HepG2 (cell line): Measurements from ENCODE around the gene NAA16. TPM values are rescaled to one million over a fixed set of nuclear protein-coding genes. Genes with fewer than 3 reads are reported as not detected.

ENCODE experiments used
- ATAC-seq: fragments of 200-7000 bp; cut with Tn5 transposase; 3 replicates; pipeline ENCODE4 v1.9.1; 2020; ENCODE audit warnings: mild to moderate bottlenecking, moderate library complexity
- BruUV-seq: library from RNA; stranded (reverse); fragments of 400-500 nt; replicated peaks from 2 replicates; lab custom pipeline; 2021; lab: Mats Ljungman, UMichigan
- CTCF ChIA-PET: fragments of 300-600 bp; formaldehyde crosslinking; extraction: SDS; loops from one replicate; lab custom pipeline; 2021; ENCODE audit warnings: low total read pairs, inconsistent platforms, low intra/inter-chr PET ratio; lab: Yijun Ruan, JAX
- POLR2A ChIA-PET: fragments of 350-600 bp; sonication (Branson Sonifier 250); formaldehyde crosslinking; loops from one replicate; lab custom pipeline; 2020; ENCODE audit warnings: antibody characterized with exemption, inconsistent platforms; lab: Yijun Ruan, JAX
- DNase-seq: peaks from one replicate; pipeline ENCODE4 v3.0.0-alpha.2; 2015; ENCODE audit warnings: low spot score
- FAIRE-seq: peaks from 3 replicates; lab custom pipeline; 2011; peaks lifted over from hg19 to GRCh38; lab: Jason Lieb, UNC
- H2AFZ ChIP-seq: one replicate; pipeline ENCODE4 v1.6.1; 2011; ENCODE audit warnings: low read length, inconsistent platforms
- H3K27ac ChIP-seq: fragments of 300-600 bp; 3 replicates; pipeline ENCODE4 v1.8.0; 2011; ENCODE audit warnings: mixed run types, mild to moderate bottlenecking, mixed read lengths, low read length, inconsistent platforms; ENCODE audit not compliant: insufficient read depth; ENCODE audit errors: extremely low read length
- H3K27me3 ChIP-seq, 2 experiments: fragments of 200-600 bp in 1 of 2; 2 replicates in 1 of 2; 3 replicates in 1 of 2; pipeline versions ENCODE4 v1.6.0 to v1.8.0; 2011; ENCODE audit warnings: low read length in 2 of 2, mild to moderate bottlenecking in 2 of 2, moderate library complexity in 2 of 2, inconsistent platforms in 1 of 2; ENCODE audit not compliant: insufficient read depth in 2 of 2, control insufficient read depth in 1 of 2
- H3K36me3 ChIP-seq, 2 experiments: fragments of 200-600 bp in 1 of 2; replicated peaks in 1 of 2; 2 replicates in 1 of 2; 3 replicates in 1 of 2; pipeline versions ENCODE4 v1.5.1 to v1.8.0; 2011; ENCODE audit warnings: low read length in 2 of 2, inconsistent platforms in 1 of 2; ENCODE audit not compliant: insufficient read depth in 2 of 2, control insufficient read depth in 1 of 2
- H3K4me1 ChIP-seq: 2 replicates; pipeline ENCODE4 v1.5.1; 2012; ENCODE audit warnings: low read length, inconsistent platforms; ENCODE audit not compliant: insufficient read depth
- H3K4me2 ChIP-seq: 2 replicates; pipeline ENCODE4 v1.6.0; 2011; ENCODE audit warnings: low read depth, low read length, inconsistent platforms
- H3K4me3 ChIP-seq, 3 experiments: fragments of 200-600 bp in 1 of 3; sonication (generic), shearing (Covaris generic) in 1 of 3; replicated peaks in 1 of 3; 2 replicates each; pipeline ENCODE4 v1.5.1; 2011 to 2016; ENCODE audit warnings: low read length in 3 of 3, inconsistent platforms in 2 of 3, low read depth in 2 of 3, mild to moderate bottlenecking in 2 of 3, control low read depth in 1 of 3, mixed read lengths in 1 of 3; ENCODE audit not compliant: insufficient read depth in 1 of 3
- H3K79me2 ChIP-seq: one replicate; pipeline ENCODE4 v1.6.1; 2011; ENCODE audit warnings: low read length, inconsistent platforms; ENCODE audit not compliant: insufficient read depth
- H3K9ac ChIP-seq: 2 replicates; pipeline ENCODE4 v1.6.0; 2011; ENCODE audit warnings: mild to moderate bottlenecking, low read depth, low read length, inconsistent platforms; ENCODE audit not compliant: insufficient read depth
- H3K9me3 ChIP-seq: 2 replicates; pipeline ENCODE4 v1.5.1; 2012; ENCODE audit warnings: mild to moderate bottlenecking, low read length
- H4K20me1 ChIP-seq: 2 replicates; pipeline ENCODE4 v1.6.0; 2011; ENCODE audit warnings: inconsistent platforms, mild to moderate bottlenecking, low read length, moderate library complexity; ENCODE audit not compliant: insufficient read depth
- CCDC6 ChIP-seq: sonication (generic); formaldehyde crosslinking; IDR thresholded peaks from 2 replicates; pipeline ENCODE4 v1.8.1; 2022; ENCODE audit warnings: mild to moderate bottlenecking, missing genetic modification reagents, moderate library complexity
- JUN ChIP-seq: sonication (generic); formaldehyde crosslinking; IDR thresholded peaks from 2 replicates; pipeline ENCODE4 v1.4.0; 2020; ENCODE audit warnings: mild to moderate bottlenecking, missing genetic modification reagents
- MIER3 ChIP-seq: IDR thresholded peaks from 2 replicates; pipeline ENCODE4 v1.6.1; 2016; ENCODE audit warnings: missing compliant biosample characterization, borderline replicate concordance
- NR2F1 ChIP-seq, 2 experiments: fragments of 450-650 bp in 1 of 2; formaldehyde crosslinking in 1 of 2; IDR thresholded peaks; 2 replicates each; pipeline versions ENCODE4 v1.5.0 to v1.6.1; 2016 to 2020; ENCODE audit warnings: mild to moderate bottlenecking in 1 of 2, missing compliant biosample characterization in 1 of 2, missing genetic modification reagents in 1 of 2, moderate library complexity in 1 of 2
- NR2F6 ChIP-seq, 2 experiments: IDR thresholded peaks; 2 replicates each; pipeline ENCODE4 v1.6.1; 2016; ENCODE audit warnings: antibody characterized with exemption in 1 of 2, mild to moderate bottlenecking in 1 of 2
- PHF21A ChIP-seq: sonication (generic); formaldehyde crosslinking; IDR thresholded peaks from 2 replicates; pipeline ENCODE4 v1.5.0; 2020; ENCODE audit warnings: mild to moderate bottlenecking, missing genetic modification reagents
- SAP130 ChIP-seq: IDR thresholded peaks from 2 replicates; pipeline ENCODE4 v1.6.1; 2016; ENCODE audit warnings: low read depth
- ZC3H13 ChIP-seq: sonication (generic); formaldehyde crosslinking; IDR thresholded peaks from 2 replicates; pipeline ENCODE4 v1.8.1; 2023; ENCODE audit warnings: mild to moderate bottlenecking, missing genetic modification reagents, moderate library complexity
- ZKSCAN8 ChIP-seq: IDR thresholded peaks from 2 replicates; pipeline ENCODE4 v1.6.1; 2016; ENCODE audit warnings: borderline replicate concordance, missing genetic modification reagents, missing compliant biosample characterization
- ZNF121 ChIP-seq: sonication (generic); formaldehyde crosslinking; IDR thresholded peaks from 2 replicates; pipeline ENCODE4 v1.5.0; 2020; ENCODE audit warnings: mild to moderate bottlenecking, missing genetic modification reagents
- ZNF317 ChIP-seq: sonication (generic); formaldehyde crosslinking; IDR thresholded peaks from 2 replicates; pipeline ENCODE4 v1.5.0; 2020; ENCODE audit warnings: mild to moderate bottlenecking, missing genetic modification reagents
- ZNF598 ChIP-seq: sonication (generic); formaldehyde crosslinking; IDR thresholded peaks from 2 replicates; pipeline ENCODE4 v1.5.1; 2020; ENCODE audit warnings: mild to moderate bottlenecking, missing genetic modification reagents, borderline replicate concordance
- ZNF672 ChIP-seq: sonication (generic); formaldehyde crosslinking; IDR thresholded peaks from 2 replicates; pipeline ENCODE4 v1.8.1; 2022; ENCODE audit warnings: missing genetic modification reagents
- ZNF720 ChIP-seq: sonication (generic); formaldehyde crosslinking; IDR thresholded peaks from 2 replicates; pipeline ENCODE4 v1.4.0; 2020; ENCODE audit warnings: missing genetic modification reagents
- ZNF775 ChIP-seq: sonication (generic); formaldehyde crosslinking; IDR thresholded peaks from 2 replicates; pipeline ENCODE4 v1.4.0; 2020; ENCODE audit warnings: missing genetic modification reagents, mild to moderate bottlenecking, moderate library complexity, borderline replicate concordance
- ZNF780A ChIP-seq: sonication (generic); formaldehyde crosslinking; IDR thresholded peaks from 2 replicates; pipeline ENCODE4 v1.8.0; 2022; ENCODE audit warnings: mild to moderate bottlenecking, missing genetic modification reagents, moderate library complexity
- ZNF850 ChIP-seq: sonication (generic); formaldehyde crosslinking; conservative IDR thresholded peaks from 2 replicates; pipeline ENCODE4 v1.9.0; 2021; ENCODE audit warnings: mild to moderate bottlenecking, missing genetic modification reagents
- WGBS: methylation state at CpG from one replicate; pipeline ENCODE4 v1.1.6; 2017; ENCODE audit warnings: low lambda C conversion rate; 5-methylcytosine and 5-hydroxymethylcytosine counted together
- in situ Hi-C: cut with HindIII; loops from 2 replicates; pipeline ENCODE4 v1.10.0; 2017; ENCODE audit warnings: low pct_unique_long_range_greater_than_20kb; ENCODE audit not compliant: extremely low pct_ligation_motif_present
- intact Hi-C: fragments of 100-400 bp; cut with micrococcal nuclease; formaldehyde crosslinking; loops from one replicate; pipeline ENCODE4 v1.10.0; 2022; ENCODE audit not compliant: unreplicated experiment
- polyA plus RNA-seq, 8 experiments: library from polyadenylated mRNA; depleted of rRNA in 3 of 8; stranded (reverse) in 7 of 8; unstranded in 1 of 8; fragments of >200 nt; fragmentation: Illumina TruSeq in 4 of 8; extraction: Trizol in 4 of 8; gene quantifications; 2 replicates each; pipeline versions ENCODE4 v1.2.1 to v1.2.3, GENCODE V29; 2011 to 2016; ENCODE audit warnings: low read depth in 4 of 8, missing spikeins in 1 of 8, mixed read lengths in 1 of 8; ENCODE audit not compliant: insufficient read depth in 1 of 8
- total RNA-seq, 5 experiments: library from RNA; depleted of rRNA; stranded (reverse); fragments of >200 nt; fragmentation: Illumina TruSeq; extraction: Trizol; gene quantifications; 2 replicates each; pipeline ENCODE4 v1.2.3, GENCODE V29; 2016; ENCODE audit warnings: low read depth in 1 of 5
- TF ChIP-seq, protein P1 (sequence below): sonication (generic); formaldehyde crosslinking; IDR thresholded peaks from 2 replicates; pipeline ENCODE4 v1.4.0; 2020; ENCODE audit warnings: mild to moderate bottlenecking, missing genetic modification reagents
- TF ChIP-seq, protein P2 (sequence below): sonication (generic); formaldehyde crosslinking; IDR thresholded peaks from 2 replicates; pipeline ENCODE4; 2020; ENCODE audit warnings: missing genetic modification reagents, mild to moderate bottlenecking, borderline replicate concordance

Gene NAA16
- total and polyA plus RNA-seq, 2 of the 13 experiments (the other 11 are each of a cell fraction or from before 2014, with no cell fraction given), result 9.2 to 15.1 TPM

DNA sequence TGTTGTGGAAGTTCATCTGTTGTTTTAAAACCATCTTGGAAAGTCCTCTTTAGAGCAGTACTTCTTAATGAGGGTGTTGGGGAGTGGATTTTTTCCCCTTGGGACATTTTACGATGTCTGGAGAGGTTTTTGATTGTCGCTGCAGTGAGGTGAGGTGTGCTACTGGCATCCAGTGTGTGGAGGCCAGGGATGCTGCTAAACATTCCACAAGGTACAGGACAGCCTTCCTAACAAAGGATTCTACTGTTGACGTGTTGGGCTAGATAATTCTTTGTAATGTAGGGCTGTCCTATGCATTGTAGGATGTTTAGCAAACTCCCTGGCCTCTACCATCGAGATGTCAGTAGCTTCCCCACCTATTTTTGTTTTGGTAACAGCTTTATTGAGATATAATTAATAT is 33.3 kb downstream of the NAA16 start (continued):
- TF ChIP-seq, protein P1, sequence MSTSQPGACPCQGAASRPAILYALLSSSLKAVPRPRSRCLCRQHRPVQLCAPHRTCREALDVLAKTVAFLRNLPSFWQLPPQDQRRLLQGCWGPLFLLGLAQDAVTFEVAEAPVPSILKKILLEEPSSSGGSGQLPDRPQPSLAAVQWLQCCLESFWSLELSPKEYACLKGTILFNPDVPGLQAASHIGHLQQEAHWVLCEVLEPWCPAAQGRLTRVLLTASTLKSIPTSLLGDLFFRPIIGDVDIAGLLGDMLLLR (CRISPR knock-in tag), result no peak
- no peak for TF ChIP-seq ZNF780A (CRISPR knock-in tag)
- no peak for TF ChIP-seq ZNF775
- TF ChIP-seq ZNF850, result no peak
- TF ChIP-seq ZNF672, result no peak
- no peak for TF ChIP-seq PHF21A (CRISPR knock-in tag)
- TF ChIP-seq, protein P2, sequence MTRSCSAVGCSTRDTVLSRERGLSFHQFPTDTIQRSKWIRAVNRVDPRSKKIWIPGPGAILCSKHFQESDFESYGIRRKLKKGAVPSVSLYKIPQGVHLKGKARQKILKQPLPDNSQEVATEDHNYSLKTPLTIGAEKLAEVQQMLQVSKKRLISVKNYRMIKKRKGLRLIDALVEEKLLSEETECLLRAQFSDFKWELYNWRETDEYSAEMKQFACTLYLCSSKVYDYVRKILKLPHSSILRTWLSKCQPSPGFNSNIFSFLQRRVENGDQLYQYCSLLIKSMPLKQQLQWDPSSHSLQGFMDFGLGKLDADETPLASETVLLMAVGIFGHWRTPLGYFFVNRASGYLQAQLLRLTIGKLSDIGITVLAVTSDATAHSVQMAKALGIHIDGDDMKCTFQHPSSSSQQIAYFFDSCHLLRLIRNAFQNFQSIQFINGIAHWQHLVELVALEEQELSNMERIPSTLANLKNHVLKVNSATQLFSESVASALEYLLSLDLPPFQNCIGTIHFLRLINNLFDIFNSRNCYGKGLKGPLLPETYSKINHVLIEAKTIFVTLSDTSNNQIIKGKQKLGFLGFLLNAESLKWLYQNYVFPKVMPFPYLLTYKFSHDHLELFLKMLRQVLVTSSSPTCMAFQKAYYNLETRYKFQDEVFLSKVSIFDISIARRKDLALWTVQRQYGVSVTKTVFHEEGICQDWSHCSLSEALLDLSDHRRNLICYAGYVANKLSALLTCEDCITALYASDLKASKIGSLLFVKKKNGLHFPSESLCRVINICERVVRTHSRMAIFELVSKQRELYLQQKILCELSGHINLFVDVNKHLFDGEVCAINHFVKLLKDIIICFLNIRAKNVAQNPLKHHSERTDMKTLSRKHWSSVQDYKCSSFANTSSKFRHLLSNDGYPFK (CRISPR knock-in tag), result no peak
- no peak for TF ChIP-seq MIER3 (CRISPR knock-in tag)
- TF ChIP-seq ZNF598 (CRISPR knock-in tag), result no peak

DNA sequence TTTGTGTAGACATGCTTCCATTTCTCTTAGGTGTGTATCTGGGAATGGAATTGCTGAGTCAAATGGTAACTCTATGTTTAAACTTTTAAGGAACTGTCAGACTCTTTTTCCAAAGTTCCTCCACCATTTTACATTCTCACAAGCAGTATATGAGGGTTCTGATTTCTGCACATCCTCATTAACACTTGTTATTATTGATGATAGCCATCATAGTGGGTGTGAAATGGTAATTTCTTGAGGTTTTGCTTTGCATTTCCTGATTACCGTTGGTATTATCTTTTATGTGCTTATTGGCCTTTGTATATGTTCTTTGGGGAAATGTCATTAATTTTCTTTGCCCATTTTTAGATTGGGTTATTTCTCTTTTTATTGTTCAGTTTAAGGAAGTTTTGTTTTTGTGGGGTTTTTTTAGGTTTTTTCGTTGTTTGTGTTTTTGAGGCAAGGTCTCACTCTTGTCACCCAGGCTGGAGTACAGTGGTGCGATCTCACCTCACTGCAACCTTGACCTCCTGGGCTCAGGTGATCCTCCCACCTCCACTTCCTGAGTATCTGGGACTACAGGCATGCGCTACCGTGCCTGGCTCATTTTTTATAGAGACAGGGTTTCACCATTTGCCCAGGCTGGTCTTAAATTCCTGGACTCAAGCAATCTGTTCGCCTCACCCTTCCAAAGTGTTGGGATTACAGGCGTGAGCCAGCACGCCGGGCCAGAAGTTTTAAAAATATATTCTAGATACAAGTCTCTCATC is 34.3 kb downstream of the NAA16 start:
- FAIRE-seq, result no peak
- H3K27ac ChIP-seq, result no peak overlapping the region
- TF ChIP-seq ZNF720 (CRISPR knock-in tag) (no peak), JUN (CRISPR knock-in tag) (no peak), ZC3H13 (CRISPR knock-in tag) (no peak), ZKSCAN8 (no peak), NR2F6 (IDR thresholded peaks at IDR 0.05) (peak; percentile 21; the same call in 1 of the 2 replicates), NR2F6 (CRISPR knock-in tag; IDR thresholded peaks at IDR 0.05) (0 out of 2 replicates have a peak, but pooled peaks have one; percentile 34), NR2F1 (CRISPR knock-in tag; IDR thresholded peaks at IDR 0.05) (0 out of 4 replicates have a peak, but pooled peaks of 1 of the 2 experiments have one; percentile 37), SAP130 (no peak), ZNF317 (no peak), ZNF121 (CRISPR knock-in tag) (no peak), ZNF598 (CRISPR knock-in tag) (no peak), CCDC6 (no peak)

More for the DNA sequence above, 34.3 kb downstream of the NAA16 start:
- peaks cover 18% of the 10 kb centered on the region for H3K79me2 ChIP-seq
- no peaks in the 10 kb centered on the region for H3K27me3 ChIP-seq
- in situ Hi-C loops, result no loop called here
- peaks cover 9% of the 10 kb centered on the region for H3K4me1 ChIP-seq
- POLR2A ChIA-PET, result no interaction called here
- peak; percentile 10 for DNase-seq
- WGBS, result 87% methylated on average over 9 of the region's 9 CpGs
- no TSS peak for BruUV-seq
- H3K36me3 ChIP-seq, result peaks cover 5 to 27% of the 10 kb centered on the region in 2 experiments
- ATAC-seq, result no peak
- CTCF ChIA-PET, result no interaction called here
- no peak overlapping the region for H3K9ac ChIP-seq
- no peak overlapping the region for H2AFZ ChIP-seq
- no peaks in the 10 kb centered on the region for H3K9me3 ChIP-seq
- H4K20me1 ChIP-seq, result no peaks in the 10 kb centered on the region
- no peak overlapping the region for H3K4me2 ChIP-seq
- intact Hi-C loops, result no loop called here
- H3K4me3 ChIP-seq, result no peak overlapping the region
